Fibroblast of pulmonary artery (primary cell): Measurements from ENCODE around the gene SLC38A9.
A peak's percentile ranks its signal among the peaks of the same experiment; 100 is the strongest.

Experiments used
- DNase-seq: peaks from one replicate; pipeline ENCODE4 v3.0.0-alpha.2; 2010; ENCODE audit warnings: low read depth
- H3K4me3 ChIP-seq: replicated peaks from 2 replicates; pipeline ENCODE4 v1.5.1; 2011; ENCODE audit warnings: low read depth, mild to moderate bottlenecking, control low read depth, low read length, moderate library complexity
- TF ChIP-seq, protein P1 (sequence below): IDR thresholded peaks from 2 replicates; pipeline ENCODE4 v1.5.1; 2011; ENCODE audit warnings: mild to moderate bottlenecking, control low read depth, low read length, inconsistent platforms; ENCODE audit errors: missing control alignments

The SLC38A9 gene

DNA sequence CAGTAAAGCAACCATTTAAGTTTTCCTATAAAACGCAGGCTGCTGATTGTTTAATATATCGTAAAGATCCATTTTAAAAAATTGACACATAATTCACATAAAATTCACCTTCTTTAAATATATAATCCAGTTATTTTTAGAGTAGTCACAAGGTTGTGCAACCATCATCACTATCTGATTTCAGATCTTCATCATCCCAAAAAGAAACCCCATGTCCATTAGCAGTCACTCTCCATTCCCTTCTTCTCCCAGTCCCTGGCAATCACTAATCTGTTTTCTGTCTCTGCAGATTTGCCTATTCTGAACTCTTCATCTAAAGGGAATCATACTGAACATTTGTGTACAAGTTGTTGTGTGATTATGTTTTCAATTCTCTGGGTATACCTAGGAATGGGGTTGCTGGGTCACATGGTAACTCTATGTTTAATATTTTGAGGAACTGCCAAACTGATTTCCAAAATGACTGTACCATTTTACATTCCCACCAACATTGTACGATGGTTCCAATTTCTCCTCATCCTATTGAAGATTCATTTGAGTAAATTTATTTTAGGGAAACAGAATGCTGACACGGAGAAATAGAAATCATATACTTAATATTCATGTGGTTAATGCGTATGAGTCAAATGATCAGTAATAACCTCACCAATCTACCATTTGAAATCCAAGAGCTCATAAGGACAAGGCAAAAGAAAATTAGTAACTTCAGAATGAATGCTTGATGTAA lies 119.6 kb downstream of the SLC38A9 start:
- DNase-seq = no peak
- H3K4me3 ChIP-seq = no peak overlapping the region
- TF ChIP-seq, protein P1, sequence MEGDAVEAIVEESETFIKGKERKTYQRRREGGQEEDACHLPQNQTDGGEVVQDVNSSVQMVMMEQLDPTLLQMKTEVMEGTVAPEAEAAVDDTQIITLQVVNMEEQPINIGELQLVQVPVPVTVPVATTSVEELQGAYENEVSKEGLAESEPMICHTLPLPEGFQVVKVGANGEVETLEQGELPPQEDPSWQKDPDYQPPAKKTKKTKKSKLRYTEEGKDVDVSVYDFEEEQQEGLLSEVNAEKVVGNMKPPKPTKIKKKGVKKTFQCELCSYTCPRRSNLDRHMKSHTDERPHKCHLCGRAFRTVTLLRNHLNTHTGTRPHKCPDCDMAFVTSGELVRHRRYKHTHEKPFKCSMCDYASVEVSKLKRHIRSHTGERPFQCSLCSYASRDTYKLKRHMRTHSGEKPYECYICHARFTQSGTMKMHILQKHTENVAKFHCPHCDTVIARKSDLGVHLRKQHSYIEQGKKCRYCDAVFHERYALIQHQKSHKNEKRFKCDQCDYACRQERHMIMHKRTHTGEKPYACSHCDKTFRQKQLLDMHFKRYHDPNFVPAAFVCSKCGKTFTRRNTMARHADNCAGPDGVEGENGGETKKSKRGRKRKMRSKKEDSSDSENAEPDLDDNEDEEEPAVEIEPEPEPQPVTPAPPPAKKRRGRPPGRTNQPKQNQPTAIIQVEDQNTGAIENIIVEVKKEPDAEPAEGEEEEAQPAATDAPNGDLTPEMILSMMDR = no peak

DNA sequence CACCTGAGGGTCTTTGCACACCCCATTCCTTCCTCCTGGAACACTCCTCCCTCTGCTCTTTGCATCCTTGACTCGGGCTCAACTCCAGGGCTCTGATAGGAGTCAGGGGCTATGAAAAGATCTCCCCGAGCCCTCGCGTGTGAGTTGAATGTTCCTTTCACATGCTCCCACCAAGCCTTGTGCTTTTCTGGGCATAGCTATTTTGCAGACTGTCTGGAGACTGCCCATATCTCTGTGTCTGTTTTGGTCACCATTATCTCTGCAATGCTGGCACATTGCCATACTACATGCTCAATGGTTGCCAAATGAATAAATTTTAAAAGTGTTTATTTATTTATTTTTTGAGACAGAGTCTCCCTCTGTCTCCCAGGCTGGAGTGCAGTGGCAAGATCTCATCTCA lies 120.4 kb downstream of the SLC38A9 start:
- DNase-seq = peak; percentile 81
- no peak overlapping the region for H3K4me3 ChIP-seq
- TF ChIP-seq, protein P1 = no peak

GRCh38 chr5:55585206-55585610 lies 126.9 kb downstream of the SLC38A9 start:
- no peak overlapping the region for H3K4me3 ChIP-seq
- DNase-seq = no peak
- TF ChIP-seq, protein P1 = no peak

DNA sequence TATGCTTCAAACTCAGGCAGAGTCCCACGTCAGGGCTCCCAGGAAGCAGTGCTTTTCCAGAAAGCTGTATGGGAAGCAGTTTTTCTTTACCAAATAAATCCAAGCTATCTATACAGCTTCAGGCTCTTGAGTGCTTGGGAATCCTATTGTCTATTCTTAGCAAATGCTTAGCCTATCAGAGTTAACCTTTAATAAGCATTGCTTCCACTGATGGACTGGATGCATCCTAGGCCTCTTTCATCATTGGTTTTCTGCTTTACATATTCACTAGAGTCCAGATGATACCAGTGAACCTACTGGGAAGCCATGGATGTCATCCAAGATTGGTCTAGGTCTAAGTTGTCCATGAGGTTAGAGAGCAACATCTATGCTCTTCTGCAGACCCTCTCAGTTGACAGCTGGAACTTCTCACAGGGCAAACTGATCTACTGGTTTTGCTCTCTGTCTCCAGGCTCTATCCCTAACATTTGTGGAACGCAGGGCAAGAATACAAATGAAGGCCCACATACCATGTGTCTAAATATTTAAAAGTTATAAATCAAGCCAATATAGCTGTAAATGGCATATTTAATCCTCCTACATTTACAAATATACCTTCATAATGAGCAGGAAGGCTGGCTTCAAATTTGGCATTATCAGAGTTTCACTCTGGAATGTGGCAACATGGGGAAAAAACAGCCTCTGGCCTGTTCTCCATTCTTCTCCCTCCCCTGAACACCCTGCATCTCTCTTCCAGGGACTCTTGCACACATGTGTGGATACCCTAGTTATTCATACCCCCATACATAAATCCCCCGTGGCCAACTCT lies 127.5 kb downstream of the SLC38A9 start:
- no peak for DNase-seq
- TF ChIP-seq, protein P1 = no peak
- H3K4me3 ChIP-seq = no peak overlapping the region

DNA sequence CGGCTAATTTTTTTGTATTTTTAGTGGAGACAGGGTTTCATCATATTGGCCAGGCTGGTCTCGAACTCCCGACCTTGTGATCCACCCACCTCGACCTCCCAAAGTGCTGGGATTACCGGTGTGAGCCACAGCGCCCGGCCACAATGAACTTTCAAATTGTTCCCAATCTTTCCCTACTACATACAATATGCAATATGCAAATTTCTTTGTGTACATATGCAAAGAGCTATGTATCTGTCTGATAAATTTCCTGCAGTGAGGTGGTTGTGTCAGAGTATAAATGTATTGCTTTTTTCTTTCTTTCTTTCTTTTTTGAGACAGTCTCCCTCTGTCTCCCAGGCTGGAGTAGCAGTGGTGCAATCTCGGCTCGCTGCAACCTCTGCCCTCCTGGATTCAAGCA lies 128.5 kb downstream of the SLC38A9 start:
- no peak overlapping the region for H3K4me3 ChIP-seq
- TF ChIP-seq, protein P1 = no peak

DNA sequence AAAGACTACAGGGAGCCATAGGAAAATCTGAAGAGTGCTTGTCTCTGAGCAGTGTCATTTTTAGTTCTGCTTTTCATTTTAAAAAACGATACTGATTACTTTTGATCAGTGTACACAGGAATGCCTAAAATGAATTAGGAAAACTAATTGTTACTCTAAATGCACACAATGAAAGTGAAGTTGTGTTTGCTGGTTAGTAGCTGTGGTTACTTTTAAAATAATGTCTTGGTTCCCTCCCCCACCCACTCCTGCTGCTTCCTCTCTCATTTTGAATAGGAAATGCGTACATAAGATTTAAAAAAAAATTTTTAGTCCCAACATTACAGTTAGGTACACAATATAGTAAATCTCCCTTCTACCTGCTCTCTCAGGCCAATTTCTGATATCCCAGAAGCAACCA lies 129.9 kb downstream of the SLC38A9 start:
- DNase-seq = no peak
- H3K4me3 ChIP-seq = no peak overlapping the region
- TF ChIP-seq, protein P1 = no peak

More for the DNA sequence above, 128.5 kb downstream of the SLC38A9 start:
- no peak for DNase-seq
